OCI-LY3 (cell line): ENCODE measurements around the gene NTNG1.

Experiments
- EZH2phosphoT487 ChIP-seq: fragments of 200-600 bp; shearing (Covaris generic); IDR thresholded peaks from 2 replicates; pipeline ENCODE4 v1.6.1; 2018; ENCODE audit warnings: antibody characterized with exemption, mixed run types, low read depth
- TF ChIP-seq, protein P1 (sequence below): fragments of 200-600, 300-600 bp; sonication (generic); IDR thresholded peaks from 2 replicates; pipeline ENCODE4 v1.5.1; 2014; ENCODE audit warnings: antibody characterized with exemption, low read length, low read depth

GRCh38 chr1:107277022-107277421 lies 136.2 kb downstream of the NTNG1 start:
- TF ChIP-seq, protein P1, sequence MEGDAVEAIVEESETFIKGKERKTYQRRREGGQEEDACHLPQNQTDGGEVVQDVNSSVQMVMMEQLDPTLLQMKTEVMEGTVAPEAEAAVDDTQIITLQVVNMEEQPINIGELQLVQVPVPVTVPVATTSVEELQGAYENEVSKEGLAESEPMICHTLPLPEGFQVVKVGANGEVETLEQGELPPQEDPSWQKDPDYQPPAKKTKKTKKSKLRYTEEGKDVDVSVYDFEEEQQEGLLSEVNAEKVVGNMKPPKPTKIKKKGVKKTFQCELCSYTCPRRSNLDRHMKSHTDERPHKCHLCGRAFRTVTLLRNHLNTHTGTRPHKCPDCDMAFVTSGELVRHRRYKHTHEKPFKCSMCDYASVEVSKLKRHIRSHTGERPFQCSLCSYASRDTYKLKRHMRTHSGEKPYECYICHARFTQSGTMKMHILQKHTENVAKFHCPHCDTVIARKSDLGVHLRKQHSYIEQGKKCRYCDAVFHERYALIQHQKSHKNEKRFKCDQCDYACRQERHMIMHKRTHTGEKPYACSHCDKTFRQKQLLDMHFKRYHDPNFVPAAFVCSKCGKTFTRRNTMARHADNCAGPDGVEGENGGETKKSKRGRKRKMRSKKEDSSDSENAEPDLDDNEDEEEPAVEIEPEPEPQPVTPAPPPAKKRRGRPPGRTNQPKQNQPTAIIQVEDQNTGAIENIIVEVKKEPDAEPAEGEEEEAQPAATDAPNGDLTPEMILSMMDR, result peak; percentile 60
- TF ChIP-seq EZH2phosphoT487, result no peak
